Purkinje cell (primary cell): ENCODE data around the gene PROZ. TPM values are rescaled to one million over a fixed set of nuclear protein-coding genes. Genes with fewer than 3 reads are reported as not detected.

Source experiments
- polyA plus RNA-seq: library from polyadenylated mRNA; unstranded; fragments of >200 nt; fragmentation: Nextera tagmentation; gene quantifications from 2 replicates; pipeline ENCODE4 v1.2.1, GENCODE V29; 2014

Gene PROZ
- not detected in 2 replicates for polyA plus RNA-seq

GRCh38 chr13:113157929-113158747 is at the start of gene PROZ:
Gene PROZ (plus strand): TSS chr13:113158648. CDS start chr13:113158661, 13 bp downstream.

GRCh38 chr13:113122550-113123225 is 35.8 kb upstream of the PROZ start, which contains the start of gene F10:
Gene F10 (plus strand): TSS chr13:113122799. CDS start chr13:113122856, 57 bp downstream.

GRCh38 chr13:113208421-113209335 is 50.2 kb downstream of the PROZ start, which contains the start of gene PCID2:
Gene PCID2 (minus strand): TSS chr13:113208669. CDS start chr13:113208634, 35 bp downstream.

GRCh38 chr13:113209336-113209758 is 50.9 kb downstream of the PROZ start, which contains the start of gene CUL4A:
Gene CUL4A (plus strand): TSS chr13:113209613. CDS start chr13:113209628, 15 bp downstream.

Other genes starting within 250 kb of the PROZ start
- gene MCF2L, start 189.4 kb upstream of the PROZ start, polyA plus RNA-seq = 56.4 and 63.8 TPM in 2 replicates
- 1.3 and 1.4 TPM in 2 replicates for gene F7, start 52.9 kb upstream of the PROZ start, polyA plus RNA-seq
- gene F10, start 35.8 kb upstream of the PROZ start, polyA plus RNA-seq = 0.55 TPM in 1 of 2 replicates, not detected in the other
- 41.0 and 49.2 TPM in 2 replicates for gene PCID2, start 50.0 kb downstream of the PROZ start, polyA plus RNA-seq
- 20.1 and 26.1 TPM in 2 replicates for gene CUL4A, start 51.0 kb downstream of the PROZ start, polyA plus RNA-seq
- gene LAMP1, start 138.6 kb downstream of the PROZ start, polyA plus RNA-seq = 47.8 and 70.1 TPM in 2 replicates
- gene GRTP1, start 205.5 kb downstream of the PROZ start, polyA plus RNA-seq = 7.5 and 9.7 TPM in 2 replicates